Upper lobe of left lung (tissue), 6 donors: Measurements from ENCODE around the gene PCNX3. TPM values are rescaled to one million over a fixed set of nuclear protein-coding genes. Genes with fewer than 3 reads are reported as not detected.

Experiments used
- ATAC-seq, 2 donors: fragments of 200-7000 bp; cut with Tn5 transposase; one replicate each; pipeline ENCODE4 v1.9.1; 2022; ENCODE audit warnings: mild to moderate bottlenecking in 2 of 2, moderate library complexity in 2 of 2; ENCODE audit not compliant: low FRiP score in 2 of 2
- DNase-seq, 2 donors: peaks; one replicate each; pipeline ENCODE4 v3.0.0-alpha.2; 2019 to 2020
- H3K27ac ChIP-seq, 4 donors: fragments of 200-600 bp; sonication (generic); one replicate each; pipeline ENCODE4 v1.5.1; 2016 to 2019
- H3K27me3 ChIP-seq, 4 donors: fragments of 200-600 bp; sonication (generic); one replicate each; pipeline ENCODE4 v1.5.1; 2017 to 2019
- H3K36me3 ChIP-seq, 4 donors: fragments of 200-600 bp; sonication (generic); one replicate each; pipeline ENCODE4 v1.5.1; 2016 to 2019
- H3K4me1 ChIP-seq, 4 donors: fragments of 200-600 bp; sonication (generic); one replicate each; pipeline ENCODE4 v1.5.1; 2018 to 2019
- H3K4me3 ChIP-seq, 4 donors: fragments of 200-600 bp; sonication (generic); one replicate each; pipeline ENCODE4 v1.5.1; 2017 to 2019; ENCODE audit warnings: mild to moderate bottlenecking in 2 of 4, moderate library complexity in 1 of 4
- H3K9me3 ChIP-seq, 4 donors: fragments of 200-600 bp; sonication (generic); one replicate each; pipeline ENCODE4 v1.5.1; 2018 to 2019
- CTCF ChIP-seq, 6 experiments: fragments of 450-650 bp in 4 of 6; fragments of 200-600 bp in 2 of 6; sonication (generic) in 2 of 6; IDR thresholded peaks; one replicate each; pipeline ENCODE4 v1.5.1; 2016 to 2019; ENCODE audit warnings: antibody characterized with exemption in 6 of 6
- EP300 ChIP-seq, 4 donors: sonication (generic); formaldehyde crosslinking; IDR thresholded peaks; one replicate each; pipeline ENCODE4 v1.5.1; 2017; ENCODE audit warnings: antibody characterized with exemption in 4 of 4, control low read depth in 2 of 4
- POLR2A ChIP-seq, 4 donors: fragments of 450-650 bp; IDR thresholded peaks; one replicate each; pipeline ENCODE4 v1.5.1; 2016 to 2017; ENCODE audit warnings: antibody characterized with exemption in 4 of 4, mild to moderate bottlenecking in 2 of 4
- POLR2AphosphoS5 ChIP-seq, 2 donors: sonication (generic); formaldehyde crosslinking; IDR thresholded peaks; one replicate each; pipeline ENCODE4 v1.5.1; 2017; ENCODE audit warnings: antibody characterized with exemption in 2 of 2
- WGBS, 2 donors: methylation state at CpG; one replicate each; pipeline ENCODE4 v1.1.5; 2017 to 2018; 5-methylcytosine and 5-hydroxymethylcytosine counted together
- total RNA-seq, 6 donors: library from RNA; depleted of rRNA in 4 of 6; stranded (reverse); fragments of >200 nt in 4 of 6; gene quantifications; one replicate each; pipeline versions ENCODE4 v1.1.0 to v1.2.1, GENCODE V29; 2016 to 2021
- donor health status: DM: no; HTN: no; CAD: no; lungs with moderate emphysema.
- donor health status: DM: no; HTN: yes; CAD: no; lungs with severe emphysema.

PCNX3 gene
- total RNA-seq, 6 donors from 2014 or later, result 26.7 to 63.9 (median 43.9) TPM

GRCh38 chr11:65622011-65622410 is 6.4 kb downstream of the PCNX3 start:
- DNase-seq (peak in 1 of 2 donors; percentile 70), ATAC-seq (no peak)

GRCh38 chr11:65623177-65623576 is 7.6 kb downstream of the PCNX3 start:
- ATAC-seq, result no peak
- DNase-seq, result peak in 1 of 2 donors; percentile 76

More at GRCh38 chr11:65622011-65622410, 6.4 kb downstream of the PCNX3 start:
- Histone ChIP-seq H3K4me3 (no peak overlapping the region), H3K9me3 (no peaks in the 10 kb centered on the region), H3K27ac (no peak overlapping the region), H3K27me3 (no peaks in the 10 kb centered on the region), H3K4me1 (peaks cover 6 to 28% (median 10%) of the 10 kb centered on the region in 4 donors), H3K36me3 (peaks cover 42 to 97% (median 82%) of the 10 kb centered on the region in 4 donors)
- WGBS, 2 donors, result 93 to 97% methylated on average over 11 to 16 of the region's 16 CpGs
- TF ChIP-seq POLR2A (IDR thresholded peaks at IDR 0.05) (no peak), POLR2AphosphoS5 (IDR thresholded peaks at IDR 0.05) (no peak), CTCF (IDR thresholded peaks at IDR 0.05) (no peak), EP300 (IDR thresholded peaks at IDR 0.05) (no peak)

GRCh38 chr11:65623852-65624616 is 8.5 kb downstream of the PCNX3 start:
- no peak overlapping the region for H3K4me3 ChIP-seq
- H3K9me3 ChIP-seq, result no peaks in the 10 kb centered on the region
- DNase-seq (peak in 1 of 2 donors; percentile 61), ATAC-seq (no peak)
- TF ChIP-seq CTCF (IDR thresholded peaks at IDR 0.05) (no peak), POLR2AphosphoS5 (IDR thresholded peaks at IDR 0.05) (no peak), POLR2A (IDR thresholded peaks at IDR 0.05) (no peak), EP300 (IDR thresholded peaks at IDR 0.05) (no peak)
- peaks cover 0 to 17% (median 6%) of the 10 kb centered on the region in 4 donors for H3K4me1 ChIP-seq
- H3K36me3 ChIP-seq, result peaks cover 40 to 98% (median 84%) of the 10 kb centered on the region in 4 donors
- WGBS, 2 donors, result 90 to 95% methylated on average over 18 to 22 of the region's 25 CpGs
- no peaks in the 10 kb centered on the region for H3K27me3 ChIP-seq
- H3K27ac ChIP-seq, result no peak overlapping the region

More at GRCh38 chr11:65623177-65623576, 7.6 kb downstream of the PCNX3 start:
- Histone ChIP-seq H3K36me3 (peaks cover 42 to 98% (median 84%) of the 10 kb centered on the region in 4 donors), H3K27me3 (no peaks in the 10 kb centered on the region), H3K27ac (no peak overlapping the region), H3K9me3 (no peaks in the 10 kb centered on the region), H3K4me1 (peaks cover 0 to 21% (median 6%) of the 10 kb centered on the region in 4 donors), H3K4me3 (no peak overlapping the region)
- WGBS, 2 donors, result 95 to 98% methylated on average over 8 to 14 of the region's 14 CpGs
- TF ChIP-seq POLR2AphosphoS5 (IDR thresholded peaks at IDR 0.05) (no peak), CTCF (IDR thresholded peaks at IDR 0.05) (no peak), EP300 (IDR thresholded peaks at IDR 0.05) (no peak), POLR2A (IDR thresholded peaks at IDR 0.05) (no peak)

- Histone ChIP-seq H3K4me3 (no peak overlapping the region), H3K36me3 (peaks cover 45 to 98% (median 84%) of the 10 kb centered on the region in 4 donors), H3K27ac (no peak overlapping the region), H3K27me3 (no peaks in the 10 kb centered on the region), H3K9me3 (no peaks in the 10 kb centered on the region), H3K4me1 (peaks cover 0 to 14% (median 6%) of the 10 kb centered on the region in 4 donors)
- TF ChIP-seq POLR2A (IDR thresholded peaks at IDR 0.05) (no peak), CTCF (IDR thresholded peaks at IDR 0.05) (no peak), EP300 (IDR thresholded peaks at IDR 0.05) (no peak), POLR2AphosphoS5 (IDR thresholded peaks at IDR 0.05) (no peak)
- ATAC-seq, result no peak
- DNase-seq, result peak in 1 of 2 donors; percentile 67
- WGBS, 2 donors, result 93% methylated on average over 29 of the region's 30 CpGs; no CpG with 5 or more reads in 1 of the 2 donors
These were observed 9.5 kb downstream of the PCNX3 start for GRCh38 chr11:65624931-65625627.
